ENCODE data around the gene HDGFL2.

Gene HDGFL2

GRCh38 chr19:4499855-4500254 lies 27.8 kb downstream of the HDGFL2 start:
- no peak for DNase-seq (ENCODE audit: low read depth)

- no peak for DNase-seq (ENCODE audit: low read depth)
Measured at GRCh38 chr19:4500841-4501591, 28.9 kb downstream of the HDGFL2 start.

GRCh38 chr19:4501691-4502090 lies 29.6 kb downstream of the HDGFL2 start:
- DNase-seq (ENCODE audit: low read depth), result no peak

GRCh38 chr19:4502282-4503131 lies 30.4 kb downstream of the HDGFL2 start:
- no peak for DNase-seq (ENCODE audit: low read depth)

GRCh38 chr19:4503132-4503824 lies 31.2 kb downstream of the HDGFL2 start:
- no peak for DNase-seq (ENCODE audit: low read depth)

GRCh38 chr19:4503825-4504170 lies 31.7 kb downstream of the HDGFL2 start:
- DNase-seq (ENCODE audit: low read depth), result no peak

- DNase-seq (ENCODE audit: low read depth), result no peak
Measured at GRCh38 chr19:4504297-4504701, 32.2 kb downstream of the HDGFL2 start.

GRCh38 chr19:4504891-4505569 lies 32.9 kb downstream of the HDGFL2 start:
- no peak for DNase-seq (ENCODE audit: low read depth)

GRCh38 chr19:4505570-4506448 lies 33.7 kb downstream of the HDGFL2 start:
- DNase-seq (ENCODE audit: low read depth), result no peak

GRCh38 chr19:4506449-4507149 lies 34.5 kb downstream of the HDGFL2 start:
- no peak for DNase-seq (ENCODE audit: low read depth)

- no peak for DNase-seq (ENCODE audit: low read depth)
Measured at GRCh38 chr19:4507150-4507452, 35.0 kb downstream of the HDGFL2 start.

- DNase-seq (ENCODE audit: low read depth), result no peak
Measured at GRCh38 chr19:4507804-4508203, 35.7 kb downstream of the HDGFL2 start.

- no peak for DNase-seq (ENCODE audit: low read depth)
Measured at GRCh38 chr19:4508698-4509097, 36.6 kb downstream of the HDGFL2 start.

- DNase-seq (ENCODE audit: low read depth), result no peak
Measured at GRCh38 chr19:4510435-4511255, 38.5 kb downstream of the HDGFL2 start.

- DNase-seq (ENCODE audit: low read depth), result no peak
Measured at GRCh38 chr19:4511300-4512054, 39.4 kb downstream of the HDGFL2 start.

GRCh38 chr19:4512070-4512469 lies 40.0 kb downstream of the HDGFL2 start:
- DNase-seq (ENCODE audit: low read depth), result no peak

- no peak for DNase-seq (ENCODE audit: low read depth)
Measured at GRCh38 chr19:4513248-4513647, 41.2 kb downstream of the HDGFL2 start.

- DNase-seq (ENCODE audit: low read depth), result no peak
Measured at GRCh38 chr19:4515732-4516131, 43.6 kb downstream of the HDGFL2 start.
